Measurements from ENCODE around the gene SETD3.

SETD3 gene

DNA sequence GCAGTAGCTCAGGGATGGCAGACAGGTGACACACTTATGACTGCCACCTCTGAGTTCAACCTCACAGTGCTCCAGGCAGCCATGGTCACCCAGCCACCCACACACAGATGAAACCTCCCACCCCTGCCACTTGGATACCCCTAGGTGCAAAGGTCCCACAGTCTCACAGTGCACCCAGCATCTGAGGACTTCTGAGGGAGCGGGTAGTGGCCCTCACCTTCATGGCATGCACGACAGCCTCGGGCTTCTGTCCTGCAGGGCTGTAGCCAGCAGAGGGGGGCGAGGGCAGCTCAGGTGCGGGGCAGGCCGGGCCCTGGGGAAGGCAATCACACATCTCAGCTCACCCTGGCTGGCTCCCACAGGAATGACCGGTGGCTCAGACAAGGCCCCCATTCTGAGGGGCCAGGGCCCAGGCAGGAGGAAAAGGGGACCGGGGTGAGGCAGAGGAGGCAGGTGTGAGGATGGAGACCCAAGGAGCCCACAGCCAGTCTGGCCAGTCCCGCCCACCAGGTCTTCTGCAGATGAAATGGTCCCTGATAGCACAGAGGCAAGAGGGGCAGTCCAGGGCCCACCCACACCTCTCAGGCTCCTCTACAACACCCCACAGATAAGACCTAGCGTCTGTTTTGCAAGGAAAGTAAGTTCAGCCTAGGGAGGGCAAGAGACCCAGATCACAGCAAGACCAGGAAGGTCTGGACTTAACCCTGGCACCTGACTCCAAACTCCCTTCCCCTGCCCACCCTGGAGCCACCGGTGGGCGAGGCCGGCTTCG lies 36.4 kb upstream of the SETD3 start:
- DNase-seq, result no peak

- DNase-seq, result no peak
These were observed 35.7 kb upstream of the SETD3 start for GRCh38 chr14:99516156-99516870.

- DNase-seq, result no peak
These were observed 34.9 kb upstream of the SETD3 start for GRCh38 chr14:99515301-99516155.

DNA sequence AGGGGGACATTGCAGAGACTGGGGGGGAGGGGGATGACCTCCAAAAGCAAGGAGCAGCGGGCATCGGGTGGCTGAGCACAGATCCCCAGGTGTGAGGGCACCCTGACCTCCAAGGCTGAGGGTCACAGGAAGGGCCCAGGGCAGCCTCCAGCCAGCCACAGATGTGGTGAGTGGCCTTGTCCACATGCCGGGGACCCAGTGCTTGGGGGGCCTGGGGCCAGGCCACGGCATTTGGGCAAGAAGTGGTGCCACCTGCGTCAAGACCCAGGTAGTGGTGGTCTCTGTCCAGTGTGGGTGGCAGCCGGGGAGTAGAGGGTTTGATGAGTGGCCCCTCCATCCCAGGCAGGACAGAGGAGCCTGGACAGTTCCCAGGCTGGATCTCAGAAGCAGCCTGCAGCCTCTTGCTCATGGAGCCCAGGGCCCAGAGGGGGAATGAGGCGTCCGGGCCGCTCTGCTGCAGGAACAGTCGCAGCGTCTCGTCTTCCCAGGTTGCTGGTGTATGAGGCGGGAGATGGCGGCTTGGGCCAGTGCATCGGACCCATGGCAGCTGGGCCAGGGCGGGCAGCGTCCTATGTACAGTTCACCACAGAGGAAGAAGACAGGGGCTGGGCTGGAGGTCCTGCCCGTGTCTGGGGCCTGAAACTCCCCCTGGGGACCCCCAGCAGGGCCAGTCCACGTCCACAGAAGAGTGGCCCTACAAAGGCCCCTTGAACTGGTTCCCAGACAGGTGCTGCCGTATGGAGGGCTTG lies 34.1 kb upstream of the SETD3 start:
- no peak for DNase-seq

DNA sequence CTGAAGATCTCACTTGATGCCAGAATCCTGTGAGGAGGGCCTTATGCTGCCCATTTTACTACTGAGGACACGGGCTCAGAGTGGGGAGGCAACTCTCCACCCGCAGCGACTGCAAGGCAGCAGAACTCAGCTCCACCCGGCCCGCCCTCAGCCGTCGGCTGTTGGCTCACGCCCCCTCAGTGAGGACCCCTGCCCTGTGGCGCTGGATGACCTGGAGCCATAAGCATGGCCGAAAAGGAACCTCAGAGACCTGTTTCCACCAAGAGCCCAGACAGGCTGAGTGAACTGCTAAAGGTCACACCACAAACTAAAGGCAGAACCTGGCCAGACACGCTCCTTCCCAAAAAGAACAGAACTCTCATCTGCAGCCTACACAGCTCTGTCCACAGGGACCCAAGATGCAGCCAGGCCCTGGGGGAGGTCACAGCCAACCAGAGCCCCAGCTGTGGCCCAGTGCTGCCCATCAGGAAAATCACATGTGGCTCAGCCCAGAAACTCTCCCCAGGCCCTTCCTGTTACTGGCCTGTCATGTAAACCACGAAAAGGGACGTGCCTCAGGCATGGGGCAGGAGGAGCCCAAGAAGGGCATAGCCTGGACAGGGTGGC lies 33.4 kb upstream of the SETD3 start:
- DNase-seq, result no peak

DNA sequence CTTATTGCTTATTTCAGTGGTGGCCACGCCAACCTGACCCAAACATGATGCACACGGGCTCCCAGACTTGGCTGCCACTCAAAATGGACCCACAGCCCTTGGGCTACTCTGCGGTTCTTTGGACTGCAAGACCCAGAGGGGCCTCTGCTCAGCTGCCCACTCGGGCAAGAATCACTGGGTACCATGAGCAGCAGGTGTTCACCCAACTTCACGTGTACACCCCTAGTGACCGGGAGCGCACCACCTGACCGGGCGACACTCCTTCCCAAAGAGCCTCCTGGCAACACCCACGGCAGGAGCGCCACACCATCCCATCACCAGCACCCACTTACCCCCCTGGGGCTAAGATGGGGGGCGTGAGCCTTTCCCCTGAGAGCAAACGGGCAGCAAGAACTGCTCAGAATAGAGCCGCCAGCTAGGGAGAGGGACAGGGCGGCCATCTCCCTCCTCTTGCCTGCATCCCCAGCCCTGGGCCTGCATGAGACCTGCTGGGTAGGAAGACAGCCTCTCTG lies 32.6 kb upstream of the SETD3 start:
- DNase-seq, result no peak

GRCh38 chr14:99512571-99513182 lies 32.0 kb upstream of the SETD3 start:
- no peak for DNase-seq

GRCh38 chr14:99512110-99512449 lies 31.4 kb upstream of the SETD3 start:
- no peak for DNase-seq

- no peak for DNase-seq
These were observed 30.9 kb upstream of the SETD3 start for GRCh38 chr14:99511421-99512109.

GRCh38 chr14:99510556-99511139 lies 30.0 kb upstream of the SETD3 start:
- no peak for DNase-seq

GRCh38 chr14:99509871-99510555 lies 29.4 kb upstream of the SETD3 start:
- DNase-seq, result no peak

DNA sequence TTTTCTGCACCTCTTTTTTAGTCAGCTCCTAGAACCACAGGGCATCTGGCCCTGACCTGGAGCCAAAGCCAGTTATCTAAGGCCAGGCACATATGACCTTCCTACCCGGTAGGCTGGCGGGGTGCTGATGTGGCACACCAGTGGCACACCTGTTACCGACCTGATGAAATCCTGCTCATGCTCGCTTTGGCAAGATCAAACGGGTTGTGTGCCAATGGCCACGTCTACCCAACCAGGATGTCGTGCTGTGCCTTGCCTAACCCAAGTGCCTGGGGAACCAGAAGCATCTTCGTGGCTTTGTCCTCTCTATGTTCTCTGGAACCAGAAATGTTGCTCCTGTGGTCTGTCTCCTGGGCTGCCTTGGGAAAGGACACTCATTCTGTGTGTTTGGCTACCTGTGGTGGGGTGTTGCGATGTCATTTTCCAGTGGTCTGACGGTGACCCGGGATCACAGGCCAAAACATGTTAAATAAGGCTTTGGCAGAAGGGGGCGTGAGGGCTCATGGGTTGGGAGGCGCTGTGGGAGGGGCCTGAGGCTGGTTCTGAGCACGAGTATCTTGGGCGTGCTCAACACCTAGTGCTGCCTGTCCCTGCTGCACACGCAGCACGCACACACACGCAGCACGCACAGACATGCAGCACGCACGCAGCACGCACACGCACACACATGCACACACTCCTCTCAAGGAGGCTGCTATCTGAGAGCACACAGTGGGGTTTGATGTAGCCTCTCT lies 28.4 kb upstream of the SETD3 start:
- DNase-seq, result no peak

GRCh38 chr14:99507860-99508640 lies 27.4 kb upstream of the SETD3 start:
- no peak for DNase-seq

DNA sequence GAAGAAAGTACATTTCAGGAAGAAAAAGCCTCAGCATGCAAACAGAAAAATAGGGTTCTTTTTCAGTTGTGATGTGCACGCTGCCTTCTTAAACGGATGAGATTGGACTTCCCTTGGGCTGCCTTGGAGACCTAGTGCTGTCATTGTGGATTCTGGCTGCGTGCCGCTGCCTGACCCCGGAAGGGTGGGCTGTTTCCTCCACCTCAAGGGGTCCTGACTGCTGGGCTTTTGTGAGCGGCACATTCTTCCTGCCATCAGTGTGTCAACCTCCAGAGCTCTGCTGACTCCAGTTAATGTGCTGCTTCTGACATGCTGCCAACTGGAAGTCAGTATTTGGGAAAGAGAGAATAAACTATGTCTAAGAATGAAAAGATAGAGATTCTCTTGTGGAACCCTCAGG lies 25.6 kb upstream of the SETD3 start:
- no peak for DNase-seq

- no peak for DNase-seq
These were observed 24.4 kb upstream of the SETD3 start for GRCh38 chr14:99505089-99505488.

GRCh38 chr14:99503848-99504453 lies 23.3 kb upstream of the SETD3 start:
- no peak for DNase-seq

DNA sequence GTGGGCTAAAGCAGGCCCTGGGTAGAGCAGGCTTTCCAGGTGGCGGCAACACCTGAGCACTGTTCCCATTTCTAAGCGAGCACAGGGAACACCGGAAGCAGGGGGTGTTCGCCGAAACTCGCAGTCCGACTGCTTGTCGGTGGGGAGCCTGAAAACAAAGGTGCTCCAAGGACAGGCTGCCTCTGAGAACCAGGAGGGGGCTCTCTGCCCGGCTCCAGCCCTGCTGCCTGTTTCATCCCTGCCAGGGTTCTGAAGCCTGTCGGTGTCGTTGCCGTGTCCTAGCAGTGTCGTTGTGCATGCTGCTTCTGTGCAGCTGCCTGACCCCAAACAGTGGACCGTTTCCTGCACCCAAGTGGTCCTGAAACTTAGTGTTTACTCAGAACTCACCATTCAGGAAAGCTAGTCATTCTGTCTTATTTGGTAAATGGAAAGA lies 22.3 kb upstream of the SETD3 start:
- no peak for DNase-seq

DNA sequence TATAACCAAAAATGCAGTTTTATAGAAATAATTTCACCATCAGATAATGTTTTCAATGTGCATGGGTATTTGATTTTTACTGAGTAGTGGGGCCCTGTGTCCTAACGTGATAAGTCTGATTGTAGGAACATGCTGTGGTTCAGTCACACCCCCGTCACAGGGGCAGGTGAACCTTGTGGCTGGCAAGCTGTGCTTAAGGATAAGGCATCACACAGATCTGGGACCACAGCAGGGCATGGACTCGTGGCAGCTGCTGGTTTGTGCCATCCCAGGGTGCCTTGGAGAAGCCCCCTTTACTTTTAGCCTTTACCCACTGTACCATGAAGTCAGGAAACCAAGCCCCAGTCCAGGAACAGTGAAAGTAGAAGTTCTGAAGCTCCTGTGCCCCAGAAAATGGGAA lies 17.2 kb upstream of the SETD3 start:
- no peak for DNase-seq
